NT2/D1 (cell line): ENCODE results near the gene TMEM190.

ENCODE experiments used
- SUZ12 ChIP-seq: IDR thresholded peaks from 2 replicates; pipeline ENCODE4 v1.6.1; 2011; ENCODE audit not compliant: insufficient read length, insufficient read depth; ENCODE audit errors: extremely low read depth
- YY1 ChIP-seq: IDR thresholded peaks from 2 replicates; pipeline ENCODE4 v1.6.1; 2011; ENCODE audit not compliant: insufficient read length, insufficient read depth
- ZNF274 ChIP-seq: IDR thresholded peaks from 2 replicates; pipeline ENCODE4 v1.6.1; 2011; ENCODE audit warnings: mild to moderate bottlenecking, low read depth, low read length

GRCh38 chr19:55365245-55365644 is 11.4 kb upstream of the TMEM190 start:
- no peak for TF ChIP-seq ZNF274
- TF ChIP-seq SUZ12: no peak
- TF ChIP-seq YY1: no peak
